ENCODE measurements around the gene OLFML2B. TPM values are rescaled to one million over a fixed set of nuclear protein-coding genes. Genes with fewer than 3 reads are reported as not detected.
A peak's percentile ranks its signal among the peaks of the same experiment; 100 is the strongest.

OLFML2B gene
- total and polyA plus RNA-seq, 7 experiments from 2014 or later = 0.07 to 0.47 (median 0.27) TPM; not detected in 2

- H3K36me3 ChIP-seq (ENCODE audit: control insufficient read depth in 2 of 3, insufficient read depth in 3 of 3, low read length in 3 of 3) = no peaks in the 10 kb centered on the region
- H3K27ac ChIP-seq (ENCODE audit: low read depth, low read length) = no peak overlapping the region
- H3K27me3 ChIP-seq (ENCODE audit: control insufficient read depth in 2 of 2, insufficient read depth in 2 of 2, low read length in 2 of 2) = no peaks in the 10 kb centered on the region
- Mint-ChIP-seq H3K4me1 (peaks cover 0 to 8% (median 0%) of the 10 kb centered on the region in 7 donors), H3K36me3 (peaks cover 2 to 14% (median 5%) of the 10 kb centered on the region in 5 donors), H3K4me3 (no peak overlapping the region), H3K27me3 (peaks cover 0 to 7% (median 0%) of the 10 kb centered on the region in 5 donors), H3K9me3 (peaks cover 0 to 17% (median 7%) of the 10 kb centered on the region in 11 donors), H3K27ac (no peak overlapping the region)
- intact Hi-C loops (cut with micrococcal nuclease) = no loop called here
- no peak overlapping the region for H3K4me3 ChIP-seq (ENCODE audit: low read length)
- no peaks in the 10 kb centered on the region for H3K9me3 ChIP-seq (ENCODE audit: control insufficient read depth in 2 of 3, low read length in 3 of 3)
- DNase-seq (no peak), ATAC-seq (no peak)
- no peaks in the 10 kb centered on the region for H3K4me1 ChIP-seq (ENCODE audit: control insufficient read depth in 2 of 2, insufficient read depth in 2 of 2, low read length in 2 of 2)
- CTCF ChIA-PET = no interaction called here
- POLR2A ChIA-PET = no interaction called here
These were observed 39.9 kb downstream of the OLFML2B start for GRCh38 chr1:161983725-161984124.

- Histone ChIP-seq H3K36me3 (ENCODE audit: control insufficient read depth in 2 of 3, insufficient read depth in 3 of 3, low read length in 3 of 3) (no peaks in the 10 kb centered on the region), H3K9me3 (ENCODE audit: control insufficient read depth in 2 of 3, low read length in 3 of 3) (no peaks in the 10 kb centered on the region), H3K4me1 (ENCODE audit: control insufficient read depth in 2 of 2, insufficient read depth in 2 of 2, low read length in 2 of 2) (no peaks in the 10 kb centered on the region), H3K4me3 (ENCODE audit: low read length) (no peak overlapping the region), H3K27ac (ENCODE audit: low read depth, low read length) (no peak overlapping the region), H3K27me3 (ENCODE audit: control insufficient read depth in 2 of 2, insufficient read depth in 2 of 2, low read length in 2 of 2) (no peaks in the 10 kb centered on the region)
- intact Hi-C loops (cut with micrococcal nuclease) = no loop called here
- Mint-ChIP-seq H3K4me3 (no peak overlapping the region), H3K27ac (peak overlapping the region in 1 of 9 donors; percentile 22), H3K27me3 (peaks cover 0 to 7% (median 0%) of the 10 kb centered on the region in 5 donors), H3K36me3 (peaks cover 2 to 10% (median 5%) of the 10 kb centered on the region in 5 donors), H3K4me1 (peaks cover 0 to 6% (median 0%) of the 10 kb centered on the region in 7 donors), H3K9me3 (peaks cover 0 to 9% (median 6%) of the 10 kb centered on the region in 11 donors)
- POLR2A ChIA-PET = no interaction called here
- DNase-seq (no peak), ATAC-seq (no peak)
- CTCF ChIA-PET = no interaction called here
These were observed 40.8 kb downstream of the OLFML2B start for GRCh38 chr1:161982917-161983316.

- no peaks in the 10 kb centered on the region for H3K36me3 ChIP-seq (ENCODE audit: control insufficient read depth in 2 of 3, insufficient read depth in 3 of 3, low read length in 3 of 3)
- H3K4me1 ChIP-seq (ENCODE audit: control insufficient read depth in 2 of 2, insufficient read depth in 2 of 2, low read length in 2 of 2) = no peaks in the 10 kb centered on the region
- no peaks in the 10 kb centered on the region for H3K9me3 ChIP-seq (ENCODE audit: control insufficient read depth in 2 of 3, low read length in 3 of 3)
- DNase-seq (no peak), ATAC-seq (no peak)
- intact Hi-C loops (cut with micrococcal nuclease) = no loop called here
- CTCF ChIA-PET = no interaction called here
- no peaks in the 10 kb centered on the region for H3K27me3 ChIP-seq (ENCODE audit: control insufficient read depth in 2 of 2, insufficient read depth in 2 of 2, low read length in 2 of 2)
- Mint-ChIP-seq H3K4me1 (peaks cover 0 to 5% (median 0%) of the 10 kb centered on the region in 7 donors), H3K36me3 (peaks cover 2 to 10% (median 5%) of the 10 kb centered on the region in 5 donors), H3K9me3 (peaks cover 0 to 6% (median 5%) of the 10 kb centered on the region in 11 donors), H3K4me3 (no peak overlapping the region), H3K27me3 (peaks cover 0 to 7% (median 0%) of the 10 kb centered on the region in 5 donors), H3K27ac (no peak overlapping the region)
- no peak overlapping the region for H3K4me3 ChIP-seq (ENCODE audit: low read length)
- POLR2A ChIA-PET = interaction anchor here (0.6 kb wide), 1 partner anchor 652 kb away, joined by 3 read pairs; no protein-coding TSS in a partner anchor
- no peak overlapping the region for H3K27ac ChIP-seq (ENCODE audit: low read depth, low read length)
These were observed 41.2 kb downstream of the OLFML2B start for GRCh38 chr1:161982507-161982895.

- Mint-ChIP-seq H3K4me1 (peaks cover 0 to 5% (median 0%) of the 10 kb centered on the region in 7 donors), H3K27me3 (peaks cover 0 to 7% (median 0%) of the 10 kb centered on the region in 5 donors), H3K4me3 (no peak overlapping the region), H3K36me3 (peaks cover 0 to 5% (median 0%) of the 10 kb centered on the region in 5 donors), H3K27ac (no peak overlapping the region), H3K9me3 (peaks cover 0 to 2% (median 0%) of the 10 kb centered on the region in 11 donors)
- ATAC-seq (no peak), DNase-seq (no peak)
- Histone ChIP-seq H3K4me1 (ENCODE audit: control insufficient read depth in 2 of 2, insufficient read depth in 2 of 2, low read length in 2 of 2) (no peaks in the 10 kb centered on the region), H3K36me3 (ENCODE audit: control insufficient read depth in 2 of 3, insufficient read depth in 3 of 3, low read length in 3 of 3) (no peaks in the 10 kb centered on the region), H3K9me3 (ENCODE audit: control insufficient read depth in 2 of 3, low read length in 3 of 3) (no peaks in the 10 kb centered on the region), H3K4me3 (ENCODE audit: low read length) (no peak overlapping the region), H3K27ac (ENCODE audit: low read depth, low read length) (no peak overlapping the region), H3K27me3 (ENCODE audit: control insufficient read depth in 2 of 2, insufficient read depth in 2 of 2, low read length in 2 of 2) (no peaks in the 10 kb centered on the region)
- ChIA-PET CTCF (interaction anchor here (0.6 kb wide), 1 partner anchor 1955 kb away, joined by 3 read pairs; no protein-coding TSS in a partner anchor), POLR2A (interaction anchor here (0.6 kb wide), 2 partner anchors 20 to 651 kb away, joined by 3 read pairs; no protein-coding TSS in a partner anchor)
- intact Hi-C loops (cut with micrococcal nuclease) = no loop called here
These were observed 41.7 kb downstream of the OLFML2B start for GRCh38 chr1:161981735-161982506.

- POLR2A ChIA-PET = interaction anchor here (0.6 kb wide), 1 partner anchor 20 kb away, joined by 3 read pairs; no protein-coding TSS in a partner anchor
These were observed 42.5 kb downstream of the OLFML2B start for GRCh38 chr1:161981126-161981525.

GRCh38 chr1:161978011-161978790 is 45.5 kb downstream of the OLFML2B start:
- no peak for ATAC-seq
- intact Hi-C loops (cut with micrococcal nuclease) = no loop called here
- Histone ChIP-seq H3K4me3 (ENCODE audit: low read length) (no peak overlapping the region), H3K4me1 (ENCODE audit: control insufficient read depth in 2 of 2, insufficient read depth in 2 of 2, low read length in 2 of 2) (no peaks in the 10 kb centered on the region), H3K36me3 (ENCODE audit: control insufficient read depth in 2 of 3, insufficient read depth in 3 of 3, low read length in 3 of 3) (no peaks in the 10 kb centered on the region), H3K9me3 (ENCODE audit: control insufficient read depth in 2 of 3, low read length in 3 of 3) (no peaks in the 10 kb centered on the region), H3K27ac (ENCODE audit: low read depth, low read length) (no peak overlapping the region), H3K27me3 (ENCODE audit: control insufficient read depth in 2 of 2, insufficient read depth in 2 of 2, low read length in 2 of 2) (no peaks in the 10 kb centered on the region)
- Mint-ChIP-seq H3K4me1 (peaks cover 0 to 9% (median 0%) of the 10 kb centered on the region in 7 donors), H3K4me3 (no peak overlapping the region), H3K36me3 (peaks cover 0 to 3% (median 0%) of the 10 kb centered on the region in 5 donors), H3K27ac (peak overlapping the region in 2 of 9 donors; percentile 48 to 53), H3K27me3 (peaks cover 0 to 7% (median 0%) of the 10 kb centered on the region in 5 donors), H3K9me3 (peaks cover 0 to 2% (median 0%) of the 10 kb centered on the region in 11 donors)
- POLR2A ChIA-PET = no interaction called here
- no peak for DNase-seq
- CTCF ChIA-PET = no interaction called here

More at GRCh38 chr1:161981126-161981525, 42.5 kb downstream of the OLFML2B start:
- no peaks in the 10 kb centered on the region for H3K4me1 ChIP-seq (ENCODE audit: control insufficient read depth in 2 of 2, insufficient read depth in 2 of 2, low read length in 2 of 2)
- H3K36me3 ChIP-seq (ENCODE audit: control insufficient read depth in 2 of 3, insufficient read depth in 3 of 3, low read length in 3 of 3) = no peaks in the 10 kb centered on the region
- intact Hi-C loops (cut with micrococcal nuclease) = no loop called here
- DNase-seq = no peak
- no peak for ATAC-seq
- no peak overlapping the region for H3K27ac ChIP-seq (ENCODE audit: low read depth, low read length)
- Mint-ChIP-seq H3K27me3 (peaks cover 0 to 7% (median 0%) of the 10 kb centered on the region in 5 donors), H3K9me3 (peaks cover 0 to 2% (median 0%) of the 10 kb centered on the region in 11 donors), H3K27ac (peak overlapping the region in 1 of 9 donors; percentile 12), H3K4me1 (peaks cover 0 to 5% (median 0%) of the 10 kb centered on the region in 7 donors), H3K36me3 (peaks cover 0 to 5% (median 0%) of the 10 kb centered on the region in 5 donors), H3K4me3 (no peak overlapping the region)
- no peak overlapping the region for H3K4me3 ChIP-seq (ENCODE audit: low read length)
- H3K27me3 ChIP-seq (ENCODE audit: control insufficient read depth in 2 of 2, insufficient read depth in 2 of 2, low read length in 2 of 2) = no peaks in the 10 kb centered on the region
- H3K9me3 ChIP-seq (ENCODE audit: control insufficient read depth in 2 of 3, low read length in 3 of 3) = no peaks in the 10 kb centered on the region
- CTCF ChIA-PET = interaction anchor here (0.6 kb wide), 1 partner anchor 1955 kb away, joined by 3 read pairs; no protein-coding TSS in a partner anchor
